ENCODE measurements around the gene PTPN11.

DNA sequence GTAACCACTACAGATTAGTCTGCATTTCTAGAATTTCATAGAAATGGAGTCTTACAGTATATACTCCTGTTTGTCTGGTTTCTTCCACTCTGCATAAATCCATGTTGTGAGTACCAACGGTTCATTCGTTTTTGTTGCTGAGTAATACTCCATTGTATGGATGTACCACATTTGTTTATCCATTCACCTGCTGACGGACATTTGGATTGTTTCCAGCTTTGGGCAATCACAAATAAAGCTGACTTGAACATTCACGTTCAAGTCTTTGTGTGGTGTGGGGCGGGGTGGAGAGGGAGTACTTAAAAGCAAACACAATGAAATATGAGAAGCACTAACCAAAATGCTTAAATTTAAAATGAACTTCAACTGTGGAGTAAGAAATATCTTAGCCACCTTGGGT lies 43.6 kb upstream of the PTPN11 start:
- TF ChIP-seq NKRF (conservative IDR thresholded peaks at IDR 0.05) (no peak), BHLHE40 (IDR thresholded peaks at IDR 0.05; ENCODE audit: borderline replicate concordance in 1 of 2, low read depth in 2 of 2, low read length in 1 of 2) (no peak), ZBTB11 (CRISPR knock-in tag; IDR thresholded peaks at IDR 0.05) (no peak), ZNF274 (IDR thresholded peaks at IDR 0.05; ENCODE audit: insufficient read depth, insufficient read length) (no peak)

All from GM12878 (cell line).